HUES6 (cell line): ENCODE measurements around the gene PTPN14.

ENCODE experiments used
- H3K27ac ChIP-seq: 2 replicates; pipeline ENCODE4 v1.7.0; 2013; ENCODE audit warnings: low read depth, mild to moderate bottlenecking, low read length, inconsistent platforms
- H3K27me3 ChIP-seq: 2 replicates; pipeline ENCODE4 v1.6.1; 2013; ENCODE audit warnings: low read length; ENCODE audit not compliant: control insufficient read depth, insufficient read depth
- H3K36me3 ChIP-seq: 2 replicates; pipeline ENCODE4 v1.6.1; 2013; ENCODE audit warnings: low read length; ENCODE audit not compliant: control insufficient read depth, insufficient read depth
- H3K4me1 ChIP-seq: 2 replicates; pipeline ENCODE4 v1.6.1; 2013; ENCODE audit warnings: low read length; ENCODE audit not compliant: control insufficient read depth, insufficient read depth
- H3K4me3 ChIP-seq: 2 replicates; pipeline ENCODE4 v1.5.1; 2013; ENCODE audit warnings: low read depth, low read length
- H3K9ac ChIP-seq: one replicate; pipeline ENCODE4 v1.6.1; 2013; ENCODE audit warnings: mild to moderate bottlenecking, low read length
- H3K9me3 ChIP-seq: 2 replicates; pipeline ENCODE4 v1.6.1; 2013; ENCODE audit warnings: low read depth, low read length; ENCODE audit not compliant: control insufficient read depth, insufficient read depth

The PTPN14 gene

DNA sequence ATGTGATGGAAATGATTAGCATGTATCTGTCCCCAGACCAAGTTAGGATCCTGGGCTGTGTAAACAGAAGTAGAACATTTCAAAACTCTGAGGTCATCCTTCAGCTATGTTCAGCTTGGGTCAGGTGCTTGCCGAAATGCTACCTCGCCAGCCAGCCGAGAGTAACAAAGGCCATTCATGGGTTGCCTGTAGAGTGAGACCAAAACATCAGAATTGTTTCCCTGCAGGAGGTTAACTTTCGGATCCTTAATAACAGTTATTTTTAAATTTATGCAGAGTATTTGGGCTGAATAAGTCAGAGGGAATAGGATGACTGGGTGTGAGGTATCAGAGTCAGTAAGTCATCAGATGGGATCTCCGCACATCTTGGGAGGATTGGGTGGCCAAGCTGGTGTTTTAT is 234.8 kb downstream of the PTPN14 start:
- peaks cover 60% of the 10 kb centered on the region for H3K4me1 ChIP-seq
- H3K9me3 ChIP-seq, result no peaks in the 10 kb centered on the region
- peak overlapping the region; percentile 28 for H3K9ac ChIP-seq
- H3K27me3 ChIP-seq, result peaks cover 9% of the 10 kb centered on the region; the same call in 1 of the 2 replicates
- H3K27ac ChIP-seq, result peak overlapping the region; percentile 81
- H3K4me3 ChIP-seq, result 0 out of 2 replicates have a peak overlapping the region, but pooled peaks have one; percentile 16
- peaks cover 14% of the 10 kb centered on the region; the same call in 1 of the 2 replicates for H3K36me3 ChIP-seq

GRCh38 chr1:214314178-214314843 is 237.1 kb downstream of the PTPN14 start:
- H3K27ac ChIP-seq, result no peak overlapping the region
- no peak overlapping the region for H3K9ac ChIP-seq
- H3K9me3 ChIP-seq, result no peaks in the 10 kb centered on the region
- H3K4me1 ChIP-seq, result peaks cover 59% of the 10 kb centered on the region
- peaks cover 10% of the 10 kb centered on the region; the same call in 1 of the 2 replicates for H3K36me3 ChIP-seq
- peaks cover 9% of the 10 kb centered on the region; the same call in 1 of the 2 replicates for H3K27me3 ChIP-seq
- no peak overlapping the region for H3K4me3 ChIP-seq

DNA sequence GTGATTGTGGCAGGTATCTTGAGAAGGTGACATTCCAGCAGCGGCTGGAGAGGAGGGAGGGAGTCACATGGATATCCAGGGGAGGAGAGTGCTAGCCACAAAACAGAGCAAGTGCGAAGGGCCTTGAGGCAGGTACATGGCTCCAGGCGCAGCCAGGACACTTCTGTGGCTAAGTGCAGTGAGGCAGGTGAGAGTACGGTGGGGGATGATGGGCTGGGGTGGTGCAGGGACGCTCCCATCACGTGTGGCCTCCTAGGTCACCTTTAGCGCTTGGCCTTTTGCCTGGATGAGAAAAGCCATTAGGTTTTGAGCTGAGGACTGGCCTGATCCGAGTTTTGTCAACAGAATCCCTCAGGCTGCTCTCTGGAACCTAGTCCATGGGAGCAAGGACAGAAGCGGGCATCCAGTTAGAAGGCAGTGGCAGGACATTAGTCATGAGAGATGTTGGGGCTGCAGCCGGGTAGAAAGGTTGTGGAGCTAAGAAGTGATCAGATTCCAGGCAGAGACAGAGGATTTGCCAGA is 238.8 kb downstream of the PTPN14 start:
- H3K27ac ChIP-seq, result no peak overlapping the region
- H3K27me3 ChIP-seq, result peaks cover 4% of the 10 kb centered on the region; the same call in 1 of the 2 replicates
- no peaks in the 10 kb centered on the region for H3K9me3 ChIP-seq
- no peak overlapping the region for H3K9ac ChIP-seq
- H3K4me1 ChIP-seq, result peaks cover 48% of the 10 kb centered on the region
- 0 out of 2 replicates have a peak, but pooled peaks cover 4% of the 10 kb centered on the region for H3K36me3 ChIP-seq
- no peak overlapping the region for H3K4me3 ChIP-seq

GRCh38 chr1:214310777-214311690 is 240.4 kb downstream of the PTPN14 start:
- Histone ChIP-seq H3K4me3 (no peak overlapping the region), H3K27ac (no peak overlapping the region), H3K9me3 (no peaks in the 10 kb centered on the region), H3K4me1 (peaks cover 37% of the 10 kb centered on the region), H3K9ac (no peak overlapping the region), H3K36me3 (0 out of 2 replicates have a peak, but pooled peaks cover 4% of the 10 kb centered on the region), H3K27me3 (peaks cover 4% of the 10 kb centered on the region; the same call in 1 of the 2 replicates)

GRCh38 chr1:214310010-214310409 is 241.4 kb downstream of the PTPN14 start:
- Histone ChIP-seq H3K27me3 (no peaks in the 10 kb centered on the region; the same call in 1 of the 2 replicates), H3K4me3 (no peak overlapping the region), H3K4me1 (peaks cover 35% of the 10 kb centered on the region), H3K27ac (no peak overlapping the region), H3K9me3 (no peaks in the 10 kb centered on the region), H3K36me3 (no peaks in the 10 kb centered on the region), H3K9ac (no peak overlapping the region)

DNA sequence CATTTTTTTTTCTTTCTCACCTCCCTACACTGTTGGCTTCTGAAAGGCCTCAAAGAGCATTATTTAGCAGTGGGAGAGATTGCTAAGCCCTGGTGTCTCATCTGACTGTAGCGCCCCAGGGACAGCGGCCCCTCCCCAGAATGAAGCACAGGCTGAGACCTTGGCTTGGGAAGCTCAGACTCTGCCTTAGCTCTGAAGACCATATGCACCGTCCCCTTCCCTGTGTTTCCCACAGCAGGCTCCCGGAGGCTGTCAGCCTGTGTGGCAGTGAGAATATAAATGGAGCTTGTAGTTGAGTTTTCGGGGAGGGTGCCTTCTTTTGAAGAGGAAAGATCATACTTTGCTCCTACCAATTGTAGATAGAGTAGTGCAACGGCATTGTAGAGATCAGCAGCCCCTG is 245.1 kb downstream of the PTPN14 start:
- Histone ChIP-seq H3K4me3 (no peak overlapping the region), H3K9ac (no peak overlapping the region), H3K36me3 (no peaks in the 10 kb centered on the region), H3K27ac (no peak overlapping the region), H3K9me3 (no peaks in the 10 kb centered on the region), H3K27me3 (no peaks in the 10 kb centered on the region), H3K4me1 (peaks cover 35% of the 10 kb centered on the region)

- Histone ChIP-seq H3K27me3 (no peaks in the 10 kb centered on the region), H3K4me3 (no peak overlapping the region), H3K9me3 (no peaks in the 10 kb centered on the region), H3K27ac (no peak overlapping the region), H3K9ac (no peak overlapping the region), H3K4me1 (peaks cover 30% of the 10 kb centered on the region), H3K36me3 (no peaks in the 10 kb centered on the region)
These were observed 246.1 kb downstream of the PTPN14 start for GRCh38 chr1:214305164-214305751.

- no peaks in the 10 kb centered on the region for H3K9me3 ChIP-seq
- peaks cover 23% of the 10 kb centered on the region for H3K4me1 ChIP-seq
- no peaks in the 10 kb centered on the region for H3K36me3 ChIP-seq
- no peak overlapping the region for H3K9ac ChIP-seq
- H3K4me3 ChIP-seq, result no peak overlapping the region
- no peaks in the 10 kb centered on the region for H3K27me3 ChIP-seq
- H3K27ac ChIP-seq, result no peak overlapping the region
These were observed 248.1 kb downstream of the PTPN14 start for GRCh38 chr1:214303141-214303930.

DNA sequence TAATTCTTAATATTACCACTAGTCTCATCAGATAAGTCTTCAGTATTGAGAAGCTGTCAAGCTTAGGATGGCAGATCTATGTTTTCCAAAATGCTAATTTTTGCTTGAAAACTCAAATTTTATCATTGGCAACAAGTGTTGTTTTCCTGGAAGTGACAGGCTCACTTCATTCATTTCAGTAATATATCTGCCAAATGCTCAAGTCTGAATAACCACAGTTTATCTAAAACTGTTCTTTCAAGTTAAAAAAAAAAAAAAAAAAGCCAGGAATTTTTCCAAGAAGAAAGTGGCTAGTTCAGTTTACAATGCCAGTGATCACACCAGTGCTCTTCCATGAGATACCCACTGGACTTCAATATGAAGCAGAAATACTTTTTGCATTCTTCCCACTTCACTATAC is 249.9 kb downstream of the PTPN14 start:
- no peaks in the 10 kb centered on the region for H3K36me3 ChIP-seq
- H3K4me3 ChIP-seq, result no peak overlapping the region

DNA sequence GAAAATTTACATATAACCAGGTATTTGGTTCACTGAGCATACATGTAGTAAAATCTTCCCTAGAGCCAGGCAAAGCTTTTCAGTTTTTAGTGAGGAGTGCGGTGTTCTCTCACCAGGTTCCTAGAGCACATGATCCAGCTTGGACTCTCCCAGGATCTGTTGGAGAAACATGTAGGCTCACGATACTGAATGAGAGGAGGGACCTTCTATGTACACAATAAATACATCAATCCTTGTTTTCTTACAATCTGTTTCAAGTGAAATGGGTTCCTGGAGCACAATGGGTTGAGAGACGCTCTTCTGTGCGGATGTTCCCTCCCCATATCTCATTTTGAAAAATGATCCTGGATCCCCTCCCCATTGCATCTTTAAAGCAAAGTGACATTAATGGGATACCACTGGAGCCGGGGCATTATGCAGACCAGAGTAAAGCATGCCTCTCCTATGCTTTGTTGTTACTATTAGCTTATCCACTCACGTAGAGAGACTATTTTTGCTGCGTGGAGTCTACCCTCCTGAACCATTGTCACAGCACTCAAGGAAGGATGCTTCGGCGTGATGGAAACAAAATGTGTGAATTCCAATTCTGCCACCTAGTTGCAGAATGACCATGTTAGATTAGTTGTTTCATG is 251.1 kb downstream of the PTPN14 start:
- Histone ChIP-seq H3K4me1 (peaks cover 48% of the 10 kb centered on the region), H3K36me3 (no peaks in the 10 kb centered on the region), H3K27me3 (no peaks in the 10 kb centered on the region; the same call in 1 of the 2 replicates), H3K9ac (no peak overlapping the region), H3K4me3 (no peak overlapping the region), H3K9me3 (no peaks in the 10 kb centered on the region), H3K27ac (no peak overlapping the region)

More for the DNA sequence above, 249.9 kb downstream of the PTPN14 start:
- H3K9me3 ChIP-seq, result no peaks in the 10 kb centered on the region
- H3K9ac ChIP-seq, result no peak overlapping the region
- peaks cover 39% of the 10 kb centered on the region for H3K4me1 ChIP-seq
- no peaks in the 10 kb centered on the region for H3K27me3 ChIP-seq
- no peak overlapping the region for H3K27ac ChIP-seq
